GM12875 (cell line): ENCODE measurements around the gene PPM1E.
"Not testable (repeated sequence)": the region's sequence is repeated elsewhere in the genome, so short reads cannot be mapped to it uniquely, and the experiment has no call there.

Source experiments
- H3K4me3 ChIP-seq: one replicate; pipeline ENCODE4 v1.5.1; 2011; ENCODE audit warnings: low read depth, low read length, control low read depth
- CTCF ChIP-seq: IDR thresholded peaks from 2 replicates; pipeline ENCODE4 v1.5.1; 2011; ENCODE audit warnings: low read depth, mild to moderate bottlenecking, control low read depth, inconsistent platforms, low read length, moderate library complexity, borderline replicate concordance; ENCODE audit not compliant: insufficient read depth

PPM1E gene

GRCh38 chr17:58756246-58757161, 850 bp downstream of the PPM1E start:
- no peak for TF ChIP-seq CTCF

GRCh38 chr17:58757162-58757613, 1.5 kb downstream of the PPM1E start:
- TF ChIP-seq CTCF, result no peak
- H3K4me3 ChIP-seq, result no peak overlapping the region

More at GRCh38 chr17:58756246-58757161, 850 bp downstream of the PPM1E start:
- peak overlapping the region; percentile 55 for H3K4me3 ChIP-seq

GRCh38 chr17:58758890-58759289, 3.2 kb downstream of the PPM1E start:
- TF ChIP-seq CTCF, result no peak
- H3K4me3 ChIP-seq, result no peak overlapping the region

GRCh38 chr17:58759522-58759921, 3.9 kb downstream of the PPM1E start:
- no peak for TF ChIP-seq CTCF

GRCh38 chr17:58760248-58760647, 4.6 kb downstream of the PPM1E start:
- H3K4me3 ChIP-seq, result no peak overlapping the region
- no peak for TF ChIP-seq CTCF

More at GRCh38 chr17:58759522-58759921, 3.9 kb downstream of the PPM1E start:
- no peak overlapping the region for H3K4me3 ChIP-seq

- no peak overlapping the region for H3K4me3 ChIP-seq
- no peak for TF ChIP-seq CTCF
Observed at GRCh38 chr17:58763263-58763662, 7.6 kb downstream of the PPM1E start.

GRCh38 chr17:58764373-58764772, 8.7 kb downstream of the PPM1E start:
- no peak for TF ChIP-seq CTCF
- H3K4me3 ChIP-seq, result no peak overlapping the region

GRCh38 chr17:58778482-58778881, 22.8 kb downstream of the PPM1E start:
- not testable (repeated sequence) for H3K4me3 ChIP-seq
